Tibial nerve (tissue), 4 donors: ENCODE results near the gene TOMM34. TPM values are rescaled to one million over a fixed set of nuclear protein-coding genes. Genes with fewer than 3 reads are reported as not detected.

Source experiments
- DNase-seq, 2 donors: peaks; one replicate each; pipeline ENCODE4 v3.0.0-alpha.2; 2019; ENCODE audit warnings: low spot score in 2 of 2
- H3K27ac ChIP-seq, 4 donors: fragments of 200-600 bp; sonication (generic) in 3 of 4; one replicate each; pipeline ENCODE4 v1.5.1; 2017 to 2019; ENCODE audit warnings: mild to moderate bottlenecking in 1 of 4
- H3K27me3 ChIP-seq, 2 donors: fragments of 200-600 bp; sonication (generic) in 1 of 2; one replicate each; pipeline versions ENCODE4 v1.5.1 to v1.6.0; 2017 to 2019
- H3K36me3 ChIP-seq, 3 donors: fragments of 200-600 bp; sonication (generic); one replicate each; pipeline ENCODE4 v1.5.1; 2018 to 2019
- H3K4me1 ChIP-seq, 4 donors: fragments of 200-600 bp; sonication (generic) in 3 of 4; one replicate each; pipeline ENCODE4 v1.5.1; 2017 to 2019
- H3K4me3 ChIP-seq, 4 donors: fragments of 200-600 bp; sonication (generic) in 3 of 4; one replicate each; pipeline ENCODE4 v1.5.1; 2017 to 2019; ENCODE audit warnings: mild to moderate bottlenecking in 1 of 4, moderate library complexity in 1 of 4
- H3K9me3 ChIP-seq, 4 donors: fragments of 200-600 bp; sonication (generic) in 3 of 4; one replicate each; pipeline ENCODE4 v1.5.1; 2017 to 2019
- EP300 ChIP-seq, 2 donors: sonication (generic); formaldehyde crosslinking; IDR thresholded peaks; one replicate each; pipeline ENCODE4 v1.6.1; 2017; ENCODE audit warnings: antibody characterized with exemption in 2 of 2, mild to moderate bottlenecking in 1 of 2
- POLR2A ChIP-seq, 2 donors: fragments of 450-650 bp; IDR thresholded peaks; one replicate each; pipeline ENCODE4 v1.6.1; 2017; ENCODE audit warnings: antibody characterized with exemption in 2 of 2, mild to moderate bottlenecking in 2 of 2, moderate library complexity in 2 of 2
- WGBS, 2 donors: methylation state at CpG; one replicate each; pipeline ENCODE4 v1.1.5; 2018; 5-methylcytosine and 5-hydroxymethylcytosine counted together
- total RNA-seq, 4 donors: library from RNA; depleted of rRNA; stranded (reverse); fragments of >200 nt; gene quantifications; one replicate each; pipeline ENCODE4 v1.1.0, GENCODE V29; 2016
- TF ChIP-seq, protein P1 (sequence below), 5 experiments: fragments of 200-600 bp in 3 of 5; fragments of 450-650 bp in 2 of 5; sonication (generic) in 3 of 5; IDR thresholded peaks; one replicate each; pipeline ENCODE4 v1.5.1; 2016 to 2019; ENCODE audit warnings: antibody characterized with exemption in 5 of 5, mild to moderate bottlenecking in 3 of 5, moderate library complexity in 2 of 5

TOMM34 gene
- total RNA-seq, 4 donors from 2014 or later: 5.9 to 18.0 (median 13.9) TPM

DNA sequence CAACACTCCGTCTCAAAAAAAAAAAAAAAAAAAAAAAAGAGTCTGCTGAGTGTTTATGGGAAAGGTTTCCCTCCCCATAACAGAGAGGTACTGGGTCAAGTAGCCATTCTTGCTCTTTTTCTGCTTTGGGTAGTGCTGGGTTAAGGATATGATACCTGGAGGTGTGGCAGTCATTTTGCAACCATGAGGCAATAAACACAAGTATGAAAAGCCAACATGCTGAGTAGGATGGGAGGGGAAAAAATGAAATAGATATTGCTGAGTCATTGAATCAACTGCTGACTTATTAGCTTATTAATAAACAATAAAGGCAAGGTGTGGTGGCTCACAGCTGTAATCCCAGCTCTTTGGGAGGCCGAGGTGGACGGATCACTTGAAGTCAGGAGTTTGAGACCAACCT is 2.3 kb upstream of the TOMM34 start:
- 86 to 88% methylated on average over 3 of the region's 3 CpGs for WGBS, 2 donors

DNA sequence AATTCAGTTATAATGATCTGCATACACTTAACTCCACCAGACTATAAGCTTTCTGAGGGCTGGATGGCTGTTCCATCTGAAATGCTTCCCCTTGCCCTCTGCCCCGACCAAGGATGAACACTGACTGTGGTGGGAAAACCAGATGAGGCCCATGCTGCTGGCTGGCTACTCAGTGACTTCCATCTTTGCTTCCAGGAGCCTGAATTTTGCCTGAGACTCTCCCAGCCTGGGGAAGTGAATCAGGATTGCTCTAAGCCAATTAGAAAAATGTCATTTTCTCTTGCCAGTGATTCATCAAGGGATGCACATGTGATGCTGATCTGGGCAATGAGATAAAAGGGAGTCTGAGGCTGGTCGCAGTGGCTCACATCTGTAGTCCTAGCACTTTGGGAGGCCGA is 1.7 kb upstream of the TOMM34 start:
- Histone ChIP-seq H3K36me3 (no peaks in the 10 kb centered on the region), H3K4me3 (no peak overlapping the region), H3K4me1 (peaks cover 0 to 36% (median 8%) of the 10 kb centered on the region in 4 donors), H3K9me3 (no peaks in the 10 kb centered on the region), H3K27ac (no peak overlapping the region), H3K27me3 (no peaks in the 10 kb centered on the region)
- 91 to 95% methylated on average over 3 of the region's 3 CpGs for WGBS, 2 donors
- no peak for TF ChIP-seq POLR2A (IDR thresholded peaks at IDR 0.05)
- no peak for TF ChIP-seq EP300 (IDR thresholded peaks at IDR 0.05)
- TF ChIP-seq, protein P1, sequence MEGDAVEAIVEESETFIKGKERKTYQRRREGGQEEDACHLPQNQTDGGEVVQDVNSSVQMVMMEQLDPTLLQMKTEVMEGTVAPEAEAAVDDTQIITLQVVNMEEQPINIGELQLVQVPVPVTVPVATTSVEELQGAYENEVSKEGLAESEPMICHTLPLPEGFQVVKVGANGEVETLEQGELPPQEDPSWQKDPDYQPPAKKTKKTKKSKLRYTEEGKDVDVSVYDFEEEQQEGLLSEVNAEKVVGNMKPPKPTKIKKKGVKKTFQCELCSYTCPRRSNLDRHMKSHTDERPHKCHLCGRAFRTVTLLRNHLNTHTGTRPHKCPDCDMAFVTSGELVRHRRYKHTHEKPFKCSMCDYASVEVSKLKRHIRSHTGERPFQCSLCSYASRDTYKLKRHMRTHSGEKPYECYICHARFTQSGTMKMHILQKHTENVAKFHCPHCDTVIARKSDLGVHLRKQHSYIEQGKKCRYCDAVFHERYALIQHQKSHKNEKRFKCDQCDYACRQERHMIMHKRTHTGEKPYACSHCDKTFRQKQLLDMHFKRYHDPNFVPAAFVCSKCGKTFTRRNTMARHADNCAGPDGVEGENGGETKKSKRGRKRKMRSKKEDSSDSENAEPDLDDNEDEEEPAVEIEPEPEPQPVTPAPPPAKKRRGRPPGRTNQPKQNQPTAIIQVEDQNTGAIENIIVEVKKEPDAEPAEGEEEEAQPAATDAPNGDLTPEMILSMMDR (IDR thresholded peaks at IDR 0.05): no peak
- no peak for DNase-seq

More for the DNA sequence above, 2.3 kb upstream of the TOMM34 start:
- no peak overlapping the region for H3K27ac ChIP-seq
- no peaks in the 10 kb centered on the region for H3K36me3 ChIP-seq
- no peaks in the 10 kb centered on the region for H3K9me3 ChIP-seq
- peaks cover 0 to 42% (median 11%) of the 10 kb centered on the region in 4 donors for H3K4me1 ChIP-seq
- TF ChIP-seq EP300 (IDR thresholded peaks at IDR 0.05) (no peak), POLR2A (IDR thresholded peaks at IDR 0.05) (no peak)
- TF ChIP-seq, protein P1 (IDR thresholded peaks at IDR 0.05): no peak
- no peak for DNase-seq
- H3K27me3 ChIP-seq: no peaks in the 10 kb centered on the region
- H3K4me3 ChIP-seq: no peak overlapping the region

- H3K27ac ChIP-seq: peak overlapping the region in 2 of 4 donors; percentile 86 to 88
- H3K4me3 ChIP-seq: no peak overlapping the region
- H3K9me3 ChIP-seq: no peaks in the 10 kb centered on the region
- 61 to 64% methylated on average over 4 of the region's 4 CpGs for WGBS, 2 donors
- H3K4me1 ChIP-seq: peaks cover 0 to 33% (median 8%) of the 10 kb centered on the region in 4 donors
- TF ChIP-seq POLR2A (IDR thresholded peaks at IDR 0.05) (no peak), EP300 (IDR thresholded peaks at IDR 0.05) (no peak)
- TF ChIP-seq, protein P1 (IDR thresholded peaks at IDR 0.05): no peak
- peaks cover 0 to 2% (median 0%) of the 10 kb centered on the region in 3 donors for H3K36me3 ChIP-seq
- no peak for DNase-seq
- H3K27me3 ChIP-seq: no peaks in the 10 kb centered on the region
Observed at GRCh38 chr20:44961011-44961869, 1.0 kb upstream of the TOMM34 start.

DNA sequence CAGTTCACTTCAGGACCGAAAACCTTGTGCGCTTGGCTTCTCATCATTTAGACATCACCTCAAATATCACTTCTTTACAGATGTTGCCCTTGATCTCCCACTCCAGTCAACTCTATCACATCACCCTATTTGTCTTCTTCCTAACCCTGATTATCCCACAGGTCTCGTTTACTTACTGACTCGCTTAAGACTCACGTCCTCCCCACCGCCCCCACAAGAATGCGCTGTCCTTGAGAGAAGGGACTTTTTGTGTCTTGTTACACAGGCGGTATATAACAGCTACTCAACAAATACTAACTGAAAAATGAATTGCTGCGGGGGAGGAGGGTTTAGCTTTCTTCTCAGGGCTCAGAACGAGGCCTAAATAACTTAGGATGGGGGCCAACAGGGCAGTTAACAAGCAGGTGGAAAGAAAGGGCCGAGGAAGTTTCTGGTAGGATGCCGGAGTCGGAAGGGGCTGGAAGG is 527 bp downstream of the TOMM34 start:
- Histone ChIP-seq H3K4me1 (peaks cover 0 to 25% (median 8%) of the 10 kb centered on the region in 4 donors), H3K36me3 (peaks cover 0 to 18% (median 6%) of the 10 kb centered on the region in 3 donors), H3K9me3 (no peaks in the 10 kb centered on the region), H3K4me3 (peak overlapping the region; percentile 63 to 96 (median 80)), H3K27me3 (no peaks in the 10 kb centered on the region), H3K27ac (peak overlapping the region; percentile 3 to 88 (median 82))
- peak in 1 of 2 donors; percentile 28 for DNase-seq
- WGBS, 2 donors: 3 to 4% methylated on average over 13 of the region's 13 CpGs
- TF ChIP-seq POLR2A (IDR thresholded peaks at IDR 0.05): no peak
- TF ChIP-seq, protein P1 (IDR thresholded peaks at IDR 0.05): no peak
- no peak for TF ChIP-seq EP300 (IDR thresholded peaks at IDR 0.05)

DNA sequence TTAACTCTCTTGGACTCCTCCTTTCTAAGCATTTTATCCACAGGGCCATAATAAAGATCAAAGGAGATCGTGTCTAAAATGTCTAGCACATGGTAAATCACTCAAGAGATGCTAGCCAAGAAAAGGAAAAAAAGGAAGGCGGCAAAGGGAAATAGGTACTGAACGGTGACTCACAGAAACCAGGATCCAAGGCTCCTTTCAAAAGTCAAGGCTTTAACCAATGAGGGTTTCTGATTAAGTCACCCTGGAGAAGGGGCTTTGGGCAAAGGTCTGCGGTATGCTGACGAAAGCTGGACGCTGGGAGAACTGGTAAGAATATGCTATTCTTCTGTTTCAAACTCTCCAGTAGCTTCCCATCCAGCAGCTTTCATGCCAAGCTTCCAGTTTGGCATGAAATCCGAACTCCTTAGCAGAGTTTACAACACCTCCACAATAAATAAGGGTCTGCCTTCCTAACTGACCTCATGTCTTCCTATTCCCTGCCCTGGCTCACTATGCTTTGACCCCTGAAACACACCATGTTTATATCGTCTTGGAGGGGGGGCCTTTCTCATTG is 1.0 kb downstream of the TOMM34 start:
- Histone ChIP-seq H3K27ac (peak overlapping the region in 3 of 4 donors; percentile 77 to 88 (median 86)), H3K27me3 (no peaks in the 10 kb centered on the region), H3K4me3 (peak overlapping the region; percentile 63 to 96 (median 80)), H3K36me3 (peaks cover 0 to 23% (median 8%) of the 10 kb centered on the region in 3 donors), H3K4me1 (peaks cover 0 to 25% (median 8%) of the 10 kb centered on the region in 4 donors), H3K9me3 (no peaks in the 10 kb centered on the region)
- TF ChIP-seq, protein P1 (IDR thresholded peaks at IDR 0.05): no peak
- no peak for TF ChIP-seq EP300 (IDR thresholded peaks at IDR 0.05)
- no peak for TF ChIP-seq POLR2A (IDR thresholded peaks at IDR 0.05)
- DNase-seq: no peak
- 15 to 19% methylated on average over 8 of the region's 8 CpGs for WGBS, 2 donors
